Motor neuron (in vitro differentiated cells): ENCODE data around the gene MTR. TPM values are rescaled to one million over a fixed set of nuclear protein-coding genes. Genes with fewer than 3 reads are reported as not detected.

Experiments used
- ATAC-seq, 8 experiments: fragments of 200-7000 bp; cut with Tn5 transposase; replicated peaks in 6 of 8; 2 replicates each; pipeline ENCODE4 v1.8.0; 2021; ENCODE audit warnings: mild to moderate bottlenecking in 8 of 8, moderate library complexity in 8 of 8
- H3K27ac ChIP-seq, 2 donors: fragments of 250-450 bp; sonication (Bioruptor Pico); 2 replicates each; pipeline ENCODE4 v1.9.0; 2021; ENCODE audit warnings: antibody characterized with exemption in 2 of 2, mild to moderate bottlenecking in 2 of 2, moderate library complexity in 1 of 2
- H3K4me1 ChIP-seq, 2 donors: fragments of 250-450 bp; sonication (Bioruptor Pico); replicated peaks in 1 of 2; 2 replicates each; pipeline ENCODE4 v1.6.1; 2021; ENCODE audit warnings: antibody characterized with exemption in 2 of 2, mild to moderate bottlenecking in 2 of 2, moderate library complexity in 1 of 2
- H3K4me3 ChIP-seq, 5 donors: fragments of 250-450 bp; sonication (Bioruptor Pico); 2 replicates each; pipeline ENCODE4 v1.9.0; 2021; ENCODE audit warnings: antibody characterized with exemption in 5 of 5, mild to moderate bottlenecking in 5 of 5, moderate library complexity in 4 of 5
- WGBS, 10 experiments: fragments of 450-650 bp; shearing (Covaris generic); methylation state at CpG; one replicate each; pipeline ENCODE4 v1.0.0; 2022; 5-methylcytosine and 5-hydroxymethylcytosine counted together
- in situ Hi-C, 9 experiments: fragments of 400-800 bp; cut with MboI; loops; one replicate each; pipeline ENCODE4 v1.15.0; 2021; ENCODE audit warnings: low sequenced_read_pairs in 9 of 9, low pct_unique_long_range_greater_than_20kb in 2 of 9; ENCODE audit not compliant: unreplicated experiment in 9 of 9
- total RNA-seq, 8 experiments: library from RNA; unstranded; fragments of 300-600 nt; gene quantifications; 2 replicates each; pipeline versions ENCODE4 v1.2.3 to v1.2.4, GENCODE V29; 2022

Gene MTR
- total RNA-seq, 8 experiments from 2014 or later: 13.9 to 42.3 (median 21.0) TPM

DNA sequence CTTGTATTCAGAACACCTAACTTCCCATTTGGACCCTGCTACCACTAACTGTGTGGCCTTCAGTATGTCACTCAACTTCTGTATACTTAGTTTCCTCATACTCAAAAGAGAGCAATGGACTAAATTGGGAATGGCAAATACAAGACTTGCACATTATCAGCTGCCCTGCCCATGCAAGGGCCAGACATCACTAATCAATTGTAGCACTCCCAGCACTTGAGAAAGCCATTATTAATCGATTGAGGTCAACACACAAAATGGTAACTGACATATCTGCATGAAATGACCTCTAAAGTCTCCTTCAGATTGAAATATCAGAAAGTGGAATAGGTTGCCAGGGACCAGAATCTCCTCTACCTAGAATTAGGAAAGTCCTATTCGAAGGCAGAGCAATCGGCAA lies 149.9 kb downstream of the MTR start:
- no peak for ATAC-seq
- Histone ChIP-seq H3K4me3 (no peak overlapping the region), H3K27ac (no peak overlapping the region), H3K4me1 (no peaks in the 10 kb centered on the region)
- in situ Hi-C loops: no loop called here
- WGBS, 10 experiments: 20 to 100% (median 84%) methylated on average over 2 to 3 of the region's 3 CpGs; no CpG with 5 or more reads in 1 of the 10 experiments

DNA sequence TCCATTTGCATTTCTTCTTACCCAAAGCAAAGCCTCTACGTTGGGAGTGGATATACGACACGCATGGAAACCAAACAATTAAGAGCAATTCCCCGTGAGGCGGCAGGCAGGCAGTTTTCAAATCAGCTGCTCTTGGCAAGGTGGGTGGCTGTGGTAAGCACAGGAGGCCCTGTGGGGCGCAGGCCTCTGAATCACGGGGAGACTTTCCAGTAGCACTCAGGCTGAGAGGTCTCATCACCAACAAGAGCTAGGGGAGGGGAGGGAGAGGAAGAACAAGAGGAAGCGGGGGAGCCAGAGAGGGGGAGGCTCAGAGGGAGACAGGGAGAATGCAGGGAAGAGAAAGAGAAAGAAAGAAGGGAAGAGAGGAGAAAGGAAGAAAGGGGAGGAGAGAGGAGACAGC lies 152.7 kb downstream of the MTR start:
- Histone ChIP-seq H3K27ac (no peak overlapping the region), H3K4me3 (no peak overlapping the region), H3K4me1 (no peaks in the 10 kb centered on the region)
- 7 to 80% (median 50%) methylated on average over 1 to 6 of the region's 8 CpGs; no CpG with 5 or more reads in 2 of the 10 experiments for WGBS, 10 experiments
- in situ Hi-C loops: no loop called here
- no peak for ATAC-seq

DNA sequence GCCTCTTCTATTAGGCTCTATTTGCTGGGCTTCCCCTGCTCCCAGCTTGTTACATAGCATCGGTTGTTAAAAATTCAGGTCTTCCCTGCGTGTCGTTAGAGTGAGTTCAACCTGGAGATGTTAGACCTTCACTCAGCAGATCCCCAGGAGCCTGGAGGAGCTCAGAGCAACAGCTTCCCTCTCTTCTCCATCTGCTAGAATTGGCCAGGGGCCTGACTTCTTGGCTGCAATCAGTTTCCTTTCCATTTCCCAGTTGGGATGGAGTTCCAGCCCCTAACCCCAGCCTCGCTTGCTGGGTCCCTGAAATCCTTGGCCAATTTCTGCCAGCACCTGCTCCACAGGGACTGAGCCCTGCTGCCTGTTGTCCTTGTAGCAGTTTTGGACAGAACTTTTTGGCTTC lies 153.3 kb downstream of the MTR start:
- ATAC-seq: no peak
- Histone ChIP-seq H3K4me3 (no peak overlapping the region), H3K4me1 (no peaks in the 10 kb centered on the region), H3K27ac (no peak overlapping the region)
- in situ Hi-C loops: no loop called here
- WGBS, 10 experiments: 12 to 100% (median 82%) methylated on average over 1 to 4 of the region's 4 CpGs; no CpG with 5 or more reads in 2 of the 10 experiments

DNA sequence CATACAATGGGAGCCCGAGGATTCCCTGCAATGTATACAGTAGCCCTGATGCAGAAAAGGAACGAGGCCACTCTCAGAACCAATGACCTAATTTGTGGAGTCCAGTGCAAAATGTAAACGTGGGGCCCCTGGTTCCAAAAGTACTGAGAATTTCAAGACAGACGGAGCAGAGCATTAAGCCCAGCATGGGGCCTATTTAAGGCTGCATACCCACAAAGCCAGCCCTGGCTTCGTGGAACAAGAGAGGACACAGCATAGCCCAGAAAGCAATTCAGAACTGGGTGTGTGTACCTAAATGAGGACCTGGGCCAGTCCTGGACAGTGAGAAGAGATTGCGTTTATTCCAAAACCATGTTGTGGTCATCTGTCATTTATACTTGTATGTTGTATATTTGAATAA lies 153.9 kb downstream of the MTR start:
- H3K27ac ChIP-seq: no peak overlapping the region
- no peak for ATAC-seq
- WGBS, 10 experiments: 0 to 100% (median 62%) methylated on average over 1 to 6 of the region's 6 CpGs
- H3K4me1 ChIP-seq: no peaks in the 10 kb centered on the region
- H3K4me3 ChIP-seq: no peak overlapping the region
- in situ Hi-C loops: no loop called here

GRCh38 chr1:236950365-236950764 lies 155.3 kb downstream of the MTR start:
- WGBS, 10 experiments: 0 to 100% (median 80%) methylated on average over 1 to 5 of the region's 5 CpGs; no CpG with 5 or more reads in 1 of the 10 experiments

DNA sequence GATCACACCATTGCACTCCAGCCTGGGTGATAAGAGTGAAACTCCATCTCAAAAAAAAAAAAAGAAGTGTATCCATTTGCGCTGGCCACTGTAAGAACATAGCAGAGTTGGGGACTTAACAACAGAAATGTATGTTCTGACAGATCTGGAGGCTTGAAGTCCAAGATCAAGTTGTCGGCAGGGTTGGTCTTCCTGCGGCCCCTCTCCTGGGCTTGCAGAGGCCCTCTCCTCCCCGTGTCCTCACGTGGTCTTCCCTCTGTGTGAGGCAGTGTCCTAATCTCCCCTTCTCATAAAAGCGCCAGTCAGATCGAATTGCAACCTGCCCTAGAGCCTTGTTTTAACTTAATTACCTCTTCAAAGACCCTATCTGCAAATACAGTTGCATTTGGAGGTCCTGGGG lies 156.6 kb downstream of the MTR start:
- in situ Hi-C loops: no loop called here
- no peak for ATAC-seq
- 0 to 67% (median 49%) methylated on average over 2 to 7 of the region's 7 CpGs; no CpG with 5 or more reads in 3 of the 10 experiments for WGBS, 10 experiments
- Histone ChIP-seq H3K27ac (no peak overlapping the region), H3K4me1 (no peaks in the 10 kb centered on the region), H3K4me3 (no peak overlapping the region)

More at GRCh38 chr1:236950365-236950764, 155.3 kb downstream of the MTR start:
- Histone ChIP-seq H3K4me1 (no peaks in the 10 kb centered on the region), H3K4me3 (no peak overlapping the region), H3K27ac (no peak overlapping the region)
- ATAC-seq: no peak
- in situ Hi-C loops: no loop called here

DNA sequence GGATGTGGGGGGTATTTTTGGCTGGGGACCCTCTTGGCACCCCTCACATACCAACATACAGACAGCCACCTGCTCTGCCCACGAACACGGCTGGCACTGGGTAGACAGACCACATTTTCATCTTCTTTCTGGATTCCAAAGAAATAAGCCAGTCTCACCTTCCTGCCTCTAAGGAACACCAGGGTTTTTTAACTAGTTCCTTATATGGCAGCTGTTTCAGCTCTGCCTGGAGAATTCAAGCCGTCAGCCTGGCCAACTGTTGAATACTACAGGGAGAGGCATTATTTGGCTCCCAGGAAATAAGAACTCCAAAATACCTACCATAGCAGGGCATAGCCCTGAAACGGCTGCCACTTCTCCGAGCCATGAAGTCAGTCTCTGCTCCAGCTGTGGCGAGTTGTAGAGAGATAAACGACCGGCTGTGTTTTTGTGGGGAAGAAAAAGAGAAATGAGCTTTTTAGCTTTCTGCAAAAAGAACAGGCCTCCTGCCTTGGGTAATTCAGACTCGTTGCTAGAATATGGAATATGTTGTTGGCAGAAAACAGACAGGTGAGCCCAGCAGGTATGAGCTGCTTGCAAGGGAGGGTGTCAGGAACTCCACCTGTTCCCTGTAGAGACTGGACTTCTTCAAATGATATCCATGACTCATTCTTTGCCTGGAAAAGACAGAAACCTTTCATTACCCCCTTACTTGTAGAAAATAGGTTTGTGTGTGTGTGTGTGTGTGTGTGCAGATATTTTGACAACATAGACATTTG lies 157.3 kb downstream of the MTR start:
- Histone ChIP-seq H3K4me1 (no peaks in the 10 kb centered on the region), H3K4me3 (no peak overlapping the region), H3K27ac (no peak overlapping the region)
- no peak for ATAC-seq
- 0 to 55% (median 33%) methylated on average over 1 to 7 of the region's 9 CpGs; no CpG with 5 or more reads in 1 of the 10 experiments for WGBS, 10 experiments
- in situ Hi-C loops: no loop called here

- no peak for ATAC-seq
- no peak overlapping the region for H3K4me3 ChIP-seq
- in situ Hi-C loops: no loop called here
- no peak overlapping the region for H3K27ac ChIP-seq
- WGBS, 10 experiments: 0 to 100% (median 75%) methylated on average over 1 to 2 of the region's 2 CpGs; no CpG with 5 or more reads in 3 of the 10 experiments
- no peaks in the 10 kb centered on the region for H3K4me1 ChIP-seq
Observed at GRCh38 chr1:236953151-236953700, 158.1 kb downstream of the MTR start.

Other genes starting within 250 kb of the MTR start
- 10 to 100 TPM; 17.4 to 51.4 (median 31.4) TPM for gene HEATR1, start 190.8 kb upstream of the MTR start, total RNA-seq
- gene ACTN2, start 108.8 kb upstream of the MTR start, total RNA-seq: 1 to 10 TPM in 5 of 8 experiments, under 1 TPM in 2, not detected in 1; 0.35 to 5.0 (median 2.4) TPM
- not detected for gene MT1HL1, start 209.1 kb downstream of the MTR start, total RNA-seq
- 1 to 10 TPM in 1 of 8 experiments, under 1 TPM in 7; 0.32 to 6.8 (median 0.63) TPM for gene RYR2, start 246.9 kb downstream of the MTR start, total RNA-seq